Fibroblast of pulmonary artery (primary cell): ENCODE results near the gene GPHB5.

Experiments
- DNase-seq: peaks from one replicate; pipeline ENCODE4 v3.0.0-alpha.2; 2010; ENCODE audit warnings: low read depth
- H3K4me3 ChIP-seq: replicated peaks from 2 replicates; pipeline ENCODE4 v1.5.1; 2011; ENCODE audit warnings: low read depth, mild to moderate bottlenecking, control low read depth, low read length, moderate library complexity
- CTCF ChIP-seq: IDR thresholded peaks from 2 replicates; pipeline ENCODE4 v1.5.1; 2011; ENCODE audit warnings: mild to moderate bottlenecking, control low read depth, low read length, inconsistent platforms; ENCODE audit errors: missing control alignments

The GPHB5 gene

GRCh38 chr14:63318835-63319234 is at the start of gene GPHB5:
TSS of gene GPHB5 (minus strand) at chr14:63318935. CDS start at chr14:63317849, 1,086 bp downstream.
- H3K4me3 ChIP-seq: no peak within 1 kb of the TSS
- DNase-seq: no peak
- no peak for TF ChIP-seq CTCF

GRCh38 chr14:63367742-63368364 is 49.1 kb upstream of the GPHB5 start:
- DNase-seq: no peak

GRCh38 chr14:63362389-63362819 is 43.7 kb upstream of the GPHB5 start:
- H3K4me3 ChIP-seq: no peak overlapping the region
- no peak for TF ChIP-seq CTCF
- DNase-seq: no peak

More at GRCh38 chr14:63367742-63368364, 49.1 kb upstream of the GPHB5 start:
- TF ChIP-seq CTCF: peak; percentile 8
- no peak overlapping the region for H3K4me3 ChIP-seq

- no peak overlapping the region for H3K4me3 ChIP-seq
- no peak for TF ChIP-seq CTCF
- no peak for DNase-seq
Observed at GRCh38 chr14:63361790-63362189, 43.1 kb upstream of the GPHB5 start.

- no peak for TF ChIP-seq CTCF
- no peak overlapping the region for H3K4me3 ChIP-seq
- no peak for DNase-seq
Observed at GRCh38 chr14:63357841-63358240, 39.1 kb upstream of the GPHB5 start.

GRCh38 chr14:63345826-63346225 is 27.1 kb upstream of the GPHB5 start:
- no peak for DNase-seq
- no peak for TF ChIP-seq CTCF
- H3K4me3 ChIP-seq: no peak overlapping the region

GRCh38 chr14:63344336-63344735 is 25.6 kb upstream of the GPHB5 start:
- no peak overlapping the region for H3K4me3 ChIP-seq
- TF ChIP-seq CTCF: no peak
- DNase-seq: no peak
